ENCODE results near the gene NEU2.

Gene NEU2

DNA sequence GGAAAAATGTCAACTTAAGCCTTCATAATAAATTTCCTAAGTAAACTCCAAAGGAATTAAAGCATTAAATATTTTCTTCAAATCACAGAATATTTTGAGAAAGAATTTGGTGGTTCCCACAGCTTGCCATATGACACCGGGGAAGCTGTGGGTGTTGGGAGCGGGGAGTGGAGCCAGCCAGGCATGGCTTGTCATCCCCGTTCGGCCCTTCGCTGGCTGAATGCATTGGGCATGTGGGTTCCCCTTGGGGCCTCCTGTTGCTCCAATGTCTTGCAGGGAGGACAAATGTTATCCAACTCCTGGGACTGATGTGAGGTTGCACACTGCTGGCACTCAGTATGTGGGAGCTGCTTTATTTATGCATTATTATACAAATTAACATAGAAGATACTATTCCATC lies 38.0 kb upstream of the NEU2 start:
- Histone ChIP-seq H3K27ac (ENCODE audit: low read depth, low read length) (no peak overlapping the region), H3K4me2 (ENCODE audit: low read length) (no peak overlapping the region), H4K20me1 (ENCODE audit: control insufficient read depth, insufficient read depth, low read depth, low read length) (no peaks in the 10 kb centered on the region), H3K9me2 (replicated peaks; ENCODE audit: control insufficient read depth, low read length) (no peaks in the 10 kb centered on the region), H3K4me1 (ENCODE audit: control insufficient read depth, low read length) (no peaks in the 10 kb centered on the region), H3F3A (ENCODE audit: control insufficient read depth, insufficient read depth) (no peaks in the 10 kb centered on the region), H3K9me3 (ENCODE audit: control insufficient read depth, insufficient read depth, low read length) (no peaks in the 10 kb centered on the region), H3K79me2 (ENCODE audit: control insufficient read depth, low read length) (no peaks in the 10 kb centered on the region), H3K36me3 (ENCODE audit: control insufficient read depth, low read length) (no peaks in the 10 kb centered on the region), H3K4me3 (ENCODE audit: low read length) (no peak overlapping the region), H3K27me3 (ENCODE audit: control insufficient read depth, low read length) (peaks cover 10% of the 10 kb centered on the region)
- TF ChIP-seq EZH2phosphoT487 (IDR thresholded peaks at IDR 0.05; ENCODE audit: borderline replicate concordance, low read length) (no peak), CTCF (IDR thresholded peaks at IDR 0.05; ENCODE audit: low read depth, low read length, poor library complexity, severe bottlenecking) (no peak)

GRCh38 chr2:232997749-232998665 lies 34.5 kb upstream of the NEU2 start:
- Histone ChIP-seq H3K4me1 (ENCODE audit: control insufficient read depth, low read length) (no peaks in the 10 kb centered on the region), H3K4me2 (ENCODE audit: low read length) (no peak overlapping the region), H3K9me2 (replicated peaks; ENCODE audit: control insufficient read depth, low read length) (no peaks in the 10 kb centered on the region), H3K27ac (ENCODE audit: low read depth, low read length) (no peak overlapping the region), H4K20me1 (ENCODE audit: control insufficient read depth, insufficient read depth, low read depth, low read length) (no peaks in the 10 kb centered on the region), H3K27me3 (ENCODE audit: control insufficient read depth, low read length) (no peaks in the 10 kb centered on the region), H3F3A (ENCODE audit: control insufficient read depth, insufficient read depth) (no peaks in the 10 kb centered on the region), H3K9me3 (ENCODE audit: control insufficient read depth, insufficient read depth, low read length) (no peaks in the 10 kb centered on the region), H3K36me3 (ENCODE audit: control insufficient read depth, low read length) (no peaks in the 10 kb centered on the region), H3K79me2 (ENCODE audit: control insufficient read depth, low read length) (no peaks in the 10 kb centered on the region), H3K4me3 (ENCODE audit: low read length) (no peak overlapping the region)
- TF ChIP-seq CTCF (IDR thresholded peaks at IDR 0.05; ENCODE audit: low read depth, low read length, poor library complexity, severe bottlenecking) (no peak), EZH2phosphoT487 (IDR thresholded peaks at IDR 0.05; ENCODE audit: borderline replicate concordance, low read length) (no peak)

GRCh38 chr2:232998666-232998985 lies 33.8 kb upstream of the NEU2 start:
- no peak for TF ChIP-seq EZH2phosphoT487 (IDR thresholded peaks at IDR 0.05; ENCODE audit: borderline replicate concordance, low read length)
- TF ChIP-seq CTCF (IDR thresholded peaks at IDR 0.05; ENCODE audit: low read depth, low read length, poor library complexity, severe bottlenecking): no peak
- no peaks in the 10 kb centered on the region; the same call in 1 of the 2 replicates for H3K27me3 ChIP-seq (ENCODE audit: control insufficient read depth, low read length)
- H3K79me2 ChIP-seq (ENCODE audit: control insufficient read depth, low read length): no peaks in the 10 kb centered on the region
- no peaks in the 10 kb centered on the region for H4K20me1 ChIP-seq (ENCODE audit: control insufficient read depth, insufficient read depth, low read depth, low read length)
- H3K27ac ChIP-seq (ENCODE audit: low read depth, low read length): no peak overlapping the region
- H3K36me3 ChIP-seq (ENCODE audit: control insufficient read depth, low read length): no peaks in the 10 kb centered on the region
- H3K9me3 ChIP-seq (ENCODE audit: control insufficient read depth, insufficient read depth, low read length): no peaks in the 10 kb centered on the region
- H3K4me1 ChIP-seq (ENCODE audit: control insufficient read depth, low read length): no peaks in the 10 kb centered on the region
- no peak overlapping the region for H3K4me3 ChIP-seq (ENCODE audit: low read length)
- no peaks in the 10 kb centered on the region for H3K9me2 ChIP-seq (replicated peaks; ENCODE audit: control insufficient read depth, low read length)
- no peak overlapping the region for H3K4me2 ChIP-seq (ENCODE audit: low read length)
- H3F3A ChIP-seq (ENCODE audit: control insufficient read depth, insufficient read depth): no peaks in the 10 kb centered on the region
